GM12878 (cell line): Measurements from ENCODE around the gene CS. TPM values are rescaled to one million over a fixed set of nuclear protein-coding genes. Genes with fewer than 3 reads are reported as not detected.

Experiments
- ATAC-seq: fragments of 200-7000 bp; cut with Tn5 transposase; 3 replicates; pipeline ENCODE4 v1.9.1; 2020; ENCODE audit warnings: mild to moderate bottlenecking, moderate library complexity
- BruUV-seq: library from RNA; stranded (reverse); fragments of 400-500 nt; replicated peaks from 2 replicates; lab custom pipeline; 2021; lab: Mats Ljungman, UMichigan
- CTCF ChIA-PET: fragments of 300-600 bp; sonication (Branson Sonifier 250); formaldehyde crosslinking; extraction: SDS; loops from one replicate; lab custom pipeline; 2021; ENCODE audit warnings: inconsistent platforms; lab: Yijun Ruan, JAX
- POLR2A ChIA-PET: fragments of 350-600 bp; formaldehyde crosslinking; extraction: SDS; loops from one replicate; lab custom pipeline; 2021; ENCODE audit warnings: inconsistent platforms; lab: Charles Lee
- RAD21 ChIA-PET: fragments of 300-600 bp; sonication (Branson Sonifier 250); formaldehyde crosslinking; loops from one replicate; lab custom pipeline; 2023; ENCODE audit warnings: antibody characterized with exemption; ENCODE audit not compliant: unreplicated experiment; lab: Charles Lee
- SMC1A ChIA-PET: fragments of 300-600 bp; sonication (Branson Sonifier 250); formaldehyde crosslinking; loops from one replicate; lab custom pipeline; 2023; ENCODE audit not compliant: unreplicated experiment, uncharacterized antibody; lab: Charles Lee
- DNase-seq: peaks from one replicate; pipeline ENCODE4 v3.0.0-alpha.2; 2011; ENCODE audit warnings: low read depth, low spot score
- FAIRE-seq: peaks from 3 replicates; lab custom pipeline; 2011; peaks lifted over from hg19 to GRCh38; lab: Jason Lieb, UNC
- H2AFZ ChIP-seq: 2 replicates; pipeline ENCODE4 v1.6.0; 2011; ENCODE audit warnings: low read depth, low read length, control low read depth; ENCODE audit not compliant: control insufficient read depth
- H3K27ac ChIP-seq: 2 replicates; pipeline ENCODE4 v1.5.1; 2011; ENCODE audit warnings: control low read depth; ENCODE audit not compliant: control insufficient read depth, insufficient read depth
- H3K27me3 ChIP-seq, 2 experiments: replicated peaks in 1 of 2; 2 replicates each; pipeline versions ENCODE4 v1.6.0 to v1.6.1; 2011; ENCODE audit warnings: low read length in 1 of 2; ENCODE audit not compliant: control insufficient read depth in 2 of 2, insufficient read depth in 2 of 2
- H3K36me3 ChIP-seq, 2 experiments: 2 replicates each; pipeline ENCODE4 v1.5.1; 2011; ENCODE audit warnings: low read length in 1 of 2; ENCODE audit not compliant: control insufficient read depth in 2 of 2, insufficient read depth in 2 of 2
- H3K4me1 ChIP-seq: 2 replicates; pipeline ENCODE4 v1.6.1; 2011; ENCODE audit warnings: mild to moderate bottlenecking, low read length, moderate library complexity, mixed read lengths; ENCODE audit not compliant: control insufficient read depth, insufficient read depth
- H3K4me2 ChIP-seq: 2 replicates; pipeline ENCODE4 v1.6.0; 2011; ENCODE audit warnings: control low read depth; ENCODE audit not compliant: control insufficient read depth, insufficient read depth
- H3K4me3 ChIP-seq: fragments of 200-600 bp; sonication (generic); 2 replicates; pipeline ENCODE4 v1.5.1; 2016
- H3K79me2 ChIP-seq: 2 replicates; pipeline ENCODE4 v1.6.0; 2011; ENCODE audit warnings: low read length; ENCODE audit not compliant: control insufficient read depth, insufficient read depth
- H3K9ac ChIP-seq: 2 replicates; pipeline ENCODE4 v1.8.0; 2011; ENCODE audit warnings: low read length, control low read depth, mixed read lengths; ENCODE audit not compliant: control insufficient read depth, insufficient read depth
- H3K9me3 ChIP-seq: replicated peaks from 3 replicates; pipeline ENCODE4 v1.5.1; 2011; ENCODE audit warnings: mild to moderate bottlenecking, low read length; ENCODE audit not compliant: control insufficient read depth, insufficient read depth
- H4K20me1 ChIP-seq: 2 replicates; pipeline ENCODE4 v1.6.0; 2011; ENCODE audit not compliant: control insufficient read depth, insufficient read depth
- BACH1 ChIP-seq: fragments of 450-650 bp; IDR thresholded peaks from 2 replicates; pipeline ENCODE4 v1.6.1; 2017; ENCODE audit warnings: mild to moderate bottlenecking, borderline replicate concordance
- CHD2 ChIP-seq: IDR thresholded peaks from 2 replicates; pipeline ENCODE4 v1.6.1; 2011; ENCODE audit warnings: low read depth, low read length, improper control_type of control experiment, borderline replicate concordance
- EP300 ChIP-seq, 2 experiments: fragments of 150-350 bp in 1 of 2; IDR thresholded peaks; 2 replicates each; pipeline ENCODE4 v1.6.1; 2011 to 2012; ENCODE audit warnings: low read depth in 2 of 2, low read length in 2 of 2, borderline replicate concordance in 1 of 2, improper control_type of control experiment in 1 of 2, inconsistent platforms in 1 of 2; ENCODE audit not compliant: control insufficient read depth in 1 of 2
- HDAC2 ChIP-seq: fragments of 200-600 bp; sonication (generic); IDR thresholded peaks from 2 replicates; pipeline ENCODE4 v1.6.1; 2017
- MEF2A ChIP-seq: IDR thresholded peaks from 2 replicates; pipeline ENCODE4 v1.6.1; 2011; ENCODE audit warnings: low read depth, mild to moderate bottlenecking, low read length, moderate library complexity; ENCODE audit not compliant: insufficient read depth
- MYC ChIP-seq: IDR thresholded peaks from 2 replicates; pipeline ENCODE4 v1.6.1; 2011; ENCODE audit warnings: mild to moderate bottlenecking, low read length, moderate library complexity, inconsistent platforms; ENCODE audit not compliant: insufficient read depth, insufficient replicate concordance, insufficient read length, severe bottlenecking
- RBBP5 ChIP-seq: fragments of 200-600 bp; sonication (generic); conservative IDR thresholded peaks from 2 replicates; pipeline ENCODE4 v1.6.1; 2016
- SKIL ChIP-seq: fragments of 450-650 bp; IDR thresholded peaks from 2 replicates; pipeline ENCODE4 v1.6.1; 2017; ENCODE audit warnings: mild to moderate bottlenecking, low read depth, inconsistent platforms; ENCODE audit not compliant: poor library complexity, severe bottlenecking
- SREBF2 ChIP-seq: IDR thresholded peaks from 2 replicates; pipeline ENCODE4 v1.6.1; 2012; ENCODE audit warnings: mild to moderate bottlenecking, low read length
- SRF ChIP-seq, 2 experiments: IDR thresholded peaks; 2 replicates each; pipeline ENCODE4 v1.6.1; 2011; ENCODE audit warnings: low read depth in 2 of 2, low read length in 2 of 2, mild to moderate bottlenecking in 1 of 2, moderate library complexity in 1 of 2
- TAF1 ChIP-seq: IDR thresholded peaks from 2 replicates; pipeline ENCODE4 v1.6.1; 2011; ENCODE audit warnings: mild to moderate bottlenecking, low read depth, low read length, borderline replicate concordance
- TCF12 ChIP-seq: IDR thresholded peaks from 2 replicates; pipeline ENCODE4 v1.6.1; 2011; ENCODE audit warnings: low read depth, mild to moderate bottlenecking, low read length
- WGBS: methylation state at CpG from one replicate; pipeline ENCODE4 v1.1.6; 2016; ENCODE audit warnings: low lambda C conversion rate; ENCODE audit not compliant: insufficient replicate concordance, insufficient coverage; ENCODE audit errors: missing lambda C conversion rate; 5-methylcytosine and 5-hydroxymethylcytosine counted together
- in situ Hi-C: fragments of 300-500 bp; cut with MboI; formaldehyde crosslinking; loops from 9 replicates; pipeline ENCODE4 v1.14.3; 2018; ENCODE audit warnings: mixed read lengths
- intact Hi-C: fragments of 100-400 bp; cut with micrococcal nuclease; formaldehyde crosslinking; loops from one replicate; pipeline ENCODE4 v1.14.2; 2022; ENCODE audit not compliant: unreplicated experiment
- polyA plus RNA-seq, 11 experiments: library from polyadenylated mRNA; depleted of rRNA in 4 of 11; unstranded in 6 of 11; stranded (reverse) in 5 of 11; fragments of >200 nt; fragmentation: Nextera tagmentation in 4 of 11; fragmentation: Illumina TruSeq in 1 of 11; extraction: Ambion mirVana in 4 of 11; extraction: Trizol in 1 of 11; gene quantifications; 1 replicate in 1 of 11; 2 replicates in 10 of 11; pipeline versions ENCODE4 v1.2.1 to v1.2.3, GENCODE V29; 2011 to 2016; ENCODE audit warnings: inconsistent platforms in 2 of 11, missing spikeins in 2 of 11, low read depth in 1 of 11
- total RNA-seq, 4 experiments: library from RNA; depleted of rRNA in 3 of 4; stranded (reverse); fragments of >200 nt in 3 of 4; fragmentation: Illumina TruSeq in 1 of 4; extraction: Trizol in 1 of 4; gene quantifications; 2 replicates each; pipeline versions ENCODE4 v1.2.1 to v1.2.3, GENCODE V29; 2013 to 2021

The CS gene
- total and polyA plus RNA-seq, 10 of the 15 experiments (the other 5 are each of a cell fraction or from before 2014, with no cell fraction given) = 64.9 to 276 (median 139) TPM

GRCh38 chr12:56293795-56294194 lies 6.3 kb downstream of the CS start:
- FAIRE-seq (no peak), ATAC-seq (no peak), DNase-seq (no peak)
- CTCF ChIA-PET = interaction anchor here (0.5 to 2.1 kb wide), 3 partner anchors 10 to 170 kb away, joined by 3 to 10 read pairs (median 3); partner anchors contain the start of gene COQ10A
- H3K36me3 ChIP-seq = peaks cover 2 to 14% of the 10 kb centered on the region in 2 experiments; a peak in 2 of 4 replicates
- intact Hi-C loops = no loop called here
- SMC1A ChIA-PET = interaction anchor here (0.6 kb wide), 1 partner anchor 17 kb away, joined by 3 read pairs; no protein-coding TSS in a partner anchor
- H3K9ac ChIP-seq = no peak overlapping the region
- no peaks in the 10 kb centered on the region for H3K27me3 ChIP-seq
- in situ Hi-C loops = no loop called here
- H3K79me2 ChIP-seq = peaks cover 58% of the 10 kb centered on the region
- no peak overlapping the region for H3K27ac ChIP-seq
- no peaks in the 10 kb centered on the region for H4K20me1 ChIP-seq
- RAD21 ChIA-PET = no interaction called here
- BruUV-seq = no TSS peak
- no peaks in the 10 kb centered on the region for H3K9me3 ChIP-seq
- no peak overlapping the region for H3K4me2 ChIP-seq
- no peak overlapping the region for H3K4me3 ChIP-seq
- H3K4me1 ChIP-seq = peaks cover 20% of the 10 kb centered on the region
- 89% methylated on average over 5 of the region's 5 CpGs for WGBS
- H2AFZ ChIP-seq = no peak overlapping the region
- TF ChIP-seq EP300 (IDR thresholded peaks at IDR 0.05; ENCODE audit: borderline replicate concordance in 1 of 2, control insufficient read depth in 1 of 2, low read depth in 2 of 2, low read length in 2 of 2) (no peak), SRF (IDR thresholded peaks at IDR 0.05; ENCODE audit: low read depth in 2 of 2, low read length in 2 of 2) (no peak), MYC (no peak), MEF2A (no peak), RBBP5 (no peak), SKIL (no peak), CHD2 (no peak), TCF12 (no peak), HDAC2 (no peak), BACH1 (no peak), SREBF2 (no peak), TAF1 (no peak)
- POLR2A ChIA-PET = interaction anchor here (0.6 to 1.5 kb wide), 2 partner anchors 27 to 45 kb away, joined by 3 to 4 read pairs; partner anchors contain the start of genes COQ10A and IL23A
